OCI-LY3 (cell line): ENCODE measurements around the gene TAS1R1.

Source experiments
- CTCF ChIP-seq: fragments of 200-600, 300-600 bp; sonication (generic); IDR thresholded peaks from 2 replicates; pipeline ENCODE4 v1.5.1; 2014; ENCODE audit warnings: antibody characterized with exemption, low read length, low read depth
- EZH2phosphoT487 ChIP-seq: fragments of 200-600 bp; shearing (Covaris generic); IDR thresholded peaks from 2 replicates; pipeline ENCODE4 v1.6.1; 2018; ENCODE audit warnings: antibody characterized with exemption, mixed run types, low read depth

- TF ChIP-seq CTCF (no peak), EZH2phosphoT487 (no peak)
Measured at GRCh38 chr1:6528492-6528891, 26.6 kb upstream of the TAS1R1 start.
